ENCODE measurements around the gene COL2A1. TPM values are rescaled to one million over a fixed set of nuclear protein-coding genes. Genes with fewer than 3 reads are reported as not detected.
A peak's percentile ranks its signal among the peaks of the same experiment; 100 is the strongest.

The COL2A1 gene
- total RNA-seq, 1 experiment from 2014 or later: 1.4 TPM

DNA sequence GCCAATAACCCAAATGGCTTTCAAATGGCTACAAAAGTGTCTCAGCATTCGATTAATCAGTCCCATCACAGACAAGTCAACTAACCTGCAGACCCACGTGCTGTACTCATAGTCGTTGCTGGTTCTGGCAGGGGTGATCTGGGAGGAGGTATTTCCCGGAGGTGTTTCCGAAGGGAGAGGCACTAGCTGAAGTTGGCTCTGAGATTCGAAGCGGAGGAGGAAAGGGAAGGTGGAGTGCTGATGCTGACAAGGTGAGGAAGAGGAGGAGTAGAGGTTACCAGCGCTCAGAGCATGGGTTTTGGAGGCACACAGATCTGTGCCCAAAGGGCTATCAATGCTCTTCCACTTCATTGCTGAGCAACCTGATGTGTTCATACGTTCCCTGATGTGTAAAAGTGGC is 20.5 kb upstream of the COL2A1 start:
- ChIA-PET POLR2A (no interaction called here), CTCF (interaction anchor here (0.6 kb wide), 2 partner anchors 83 to 294 kb away, joined by 3 to 4 read pairs; no protein-coding TSS in a partner anchor)
- H3K4me1 ChIP-seq (ENCODE audit: control insufficient read depth, insufficient read depth, low read length): peaks cover 36% of the 10 kb centered on the region
- in situ Hi-C loops (cut with HindIII; ENCODE audit: low pct_unique_long_range_greater_than_20kb, low sequenced_read_pairs): no loop called here
- intact Hi-C loops (cut with micrococcal nuclease; ENCODE audit: unreplicated experiment): no loop called here
- ATAC-seq: no peak
- TF ChIP-seq TCF7L2 (IDR thresholded peaks at IDR 0.05; ENCODE audit: low read depth, low read length) (no peak), SIN3A (IDR thresholded peaks at IDR 0.05; ENCODE audit: borderline replicate concordance, insufficient read depth, low read depth, low read length) (no peak), POLR2AphosphoS5 (IDR thresholded peaks at IDR 0.05; ENCODE audit: low read depth, low read length) (no peak)
- peaks cover 2% of the 10 kb centered on the region; the same call in 1 of the 2 replicates for H3K27me3 ChIP-seq (ENCODE audit: control insufficient read depth, insufficient read depth, low read length)
- no peaks in the 10 kb centered on the region for H3K36me3 ChIP-seq (ENCODE audit: control insufficient read depth, insufficient read depth, low read length)
- no TSS peak for BruUV-seq (replicated peaks)
- no peak overlapping the region for H3K4me3 ChIP-seq (ENCODE audit: low read depth in 2 of 2, low read length in 2 of 2)
- H3K9me3 ChIP-seq (ENCODE audit: control insufficient read depth, insufficient read depth, low read depth, low read length): no peaks in the 10 kb centered on the region
- no peak overlapping the region; the same call in 1 of the 2 replicates for H3K27ac ChIP-seq (ENCODE audit: low read length)
- DNase-seq (ENCODE audit: low read depth, low spot score): no peak

DNA sequence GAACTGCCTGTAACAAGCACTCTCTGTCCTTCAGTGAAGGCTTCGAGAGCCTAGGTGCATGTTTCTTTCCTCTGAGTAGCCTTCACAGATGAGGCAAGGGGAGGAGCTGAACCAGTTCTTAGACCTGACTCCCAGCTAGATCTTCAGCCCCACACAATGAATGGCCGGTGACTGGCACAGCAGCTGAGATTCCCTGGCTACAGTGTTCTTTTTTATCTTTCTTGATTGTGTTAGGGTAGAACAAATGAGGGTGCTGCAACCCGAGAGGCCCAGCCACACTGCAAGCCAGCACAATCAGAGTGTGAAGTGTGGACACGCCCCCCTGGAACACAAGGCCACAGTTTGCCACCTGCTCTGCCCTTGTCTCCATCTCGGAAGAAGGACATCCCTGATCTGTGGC is 19.1 kb upstream of the COL2A1 start:
- Histone ChIP-seq H3K4me3 (ENCODE audit: low read depth in 2 of 2, low read length in 2 of 2) (no peak overlapping the region), H3K9me3 (ENCODE audit: control insufficient read depth, insufficient read depth, low read depth, low read length) (no peaks in the 10 kb centered on the region), H3K36me3 (ENCODE audit: control insufficient read depth, insufficient read depth, low read length) (no peaks in the 10 kb centered on the region), H3K4me1 (ENCODE audit: control insufficient read depth, insufficient read depth, low read length) (peaks cover 30% of the 10 kb centered on the region), H3K27me3 (ENCODE audit: control insufficient read depth, insufficient read depth, low read length) (peaks cover 6% of the 10 kb centered on the region; the same call in 1 of the 2 replicates), H3K27ac (ENCODE audit: low read length) (peak overlapping the region; percentile 29; the same call in 1 of the 2 replicates)
- CTCF ChIA-PET: no interaction called here
- in situ Hi-C loops (cut with HindIII; ENCODE audit: low pct_unique_long_range_greater_than_20kb, low sequenced_read_pairs) (no loop called here), intact Hi-C loops (cut with micrococcal nuclease; ENCODE audit: unreplicated experiment) (no loop called here)
- no TSS peak for BruUV-seq (replicated peaks)
- ATAC-seq (no peak), DNase-seq (ENCODE audit: low read depth, low spot score) (no peak)
- TF ChIP-seq SIN3A (IDR thresholded peaks at IDR 0.05; ENCODE audit: borderline replicate concordance, insufficient read depth, low read depth, low read length) (no peak), TCF7L2 (IDR thresholded peaks at IDR 0.05; ENCODE audit: low read depth, low read length) (no peak), POLR2AphosphoS5 (IDR thresholded peaks at IDR 0.05; ENCODE audit: low read depth, low read length) (no peak), REST (IDR thresholded peaks at IDR 0.05; ENCODE audit: insufficient read depth in 1 of 2, low read depth in 2 of 2, low read length in 1 of 2) (no peak)
- TF ChIP-seq, protein P1, sequence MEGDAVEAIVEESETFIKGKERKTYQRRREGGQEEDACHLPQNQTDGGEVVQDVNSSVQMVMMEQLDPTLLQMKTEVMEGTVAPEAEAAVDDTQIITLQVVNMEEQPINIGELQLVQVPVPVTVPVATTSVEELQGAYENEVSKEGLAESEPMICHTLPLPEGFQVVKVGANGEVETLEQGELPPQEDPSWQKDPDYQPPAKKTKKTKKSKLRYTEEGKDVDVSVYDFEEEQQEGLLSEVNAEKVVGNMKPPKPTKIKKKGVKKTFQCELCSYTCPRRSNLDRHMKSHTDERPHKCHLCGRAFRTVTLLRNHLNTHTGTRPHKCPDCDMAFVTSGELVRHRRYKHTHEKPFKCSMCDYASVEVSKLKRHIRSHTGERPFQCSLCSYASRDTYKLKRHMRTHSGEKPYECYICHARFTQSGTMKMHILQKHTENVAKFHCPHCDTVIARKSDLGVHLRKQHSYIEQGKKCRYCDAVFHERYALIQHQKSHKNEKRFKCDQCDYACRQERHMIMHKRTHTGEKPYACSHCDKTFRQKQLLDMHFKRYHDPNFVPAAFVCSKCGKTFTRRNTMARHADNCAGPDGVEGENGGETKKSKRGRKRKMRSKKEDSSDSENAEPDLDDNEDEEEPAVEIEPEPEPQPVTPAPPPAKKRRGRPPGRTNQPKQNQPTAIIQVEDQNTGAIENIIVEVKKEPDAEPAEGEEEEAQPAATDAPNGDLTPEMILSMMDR (IDR thresholded peaks at IDR 0.05): no peak
- POLR2A ChIA-PET: no interaction called here

DNA sequence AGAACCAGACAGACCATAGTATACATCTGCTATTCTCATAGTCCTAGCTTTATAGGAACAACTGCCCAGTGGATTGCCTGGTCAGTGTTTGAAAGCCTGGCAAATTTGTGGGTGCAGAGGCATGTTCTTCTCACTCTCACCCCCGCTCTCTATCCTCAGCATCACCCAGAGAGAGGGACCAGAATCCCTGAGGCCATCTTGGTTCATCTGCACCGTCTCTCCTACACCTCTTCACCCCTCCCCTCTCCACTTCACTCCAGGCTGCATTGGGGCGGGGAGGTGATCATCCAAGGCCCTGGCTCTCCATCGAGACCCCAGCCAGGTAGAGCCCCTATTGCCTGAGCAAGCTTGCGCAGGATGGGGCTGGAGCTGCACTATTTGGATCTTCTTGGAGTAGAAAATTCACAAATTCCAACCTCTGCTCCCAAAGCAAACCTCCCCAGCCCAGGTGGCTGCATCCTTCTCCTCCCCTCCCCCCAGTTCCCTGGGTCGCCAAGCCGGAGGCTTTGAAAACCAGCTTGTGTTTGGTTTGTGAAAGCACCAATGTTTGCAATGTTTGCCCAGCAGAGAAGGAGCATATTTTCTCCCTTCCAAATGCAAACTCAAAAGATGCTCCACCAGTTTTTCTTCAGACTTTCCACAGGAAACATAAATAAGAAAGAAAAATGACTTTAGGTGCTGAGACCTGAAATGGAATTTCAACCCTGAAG is 18.6 kb upstream of the COL2A1 start:
- in situ Hi-C loops (cut with HindIII; ENCODE audit: low pct_unique_long_range_greater_than_20kb, low sequenced_read_pairs): no loop called here
- TF ChIP-seq TCF7L2 (IDR thresholded peaks at IDR 0.05; ENCODE audit: low read depth, low read length) (no peak), POLR2AphosphoS5 (IDR thresholded peaks at IDR 0.05; ENCODE audit: low read depth, low read length) (no peak)
- TF ChIP-seq, protein P1 (IDR thresholded peaks at IDR 0.05): no peak

More for the DNA sequence above, 18.6 kb upstream of the COL2A1 start:
- intact Hi-C loops (cut with micrococcal nuclease; ENCODE audit: unreplicated experiment): no loop called here
- no TSS peak for BruUV-seq (replicated peaks)
- Histone ChIP-seq H3K9me3 (ENCODE audit: control insufficient read depth, insufficient read depth, low read depth, low read length) (no peaks in the 10 kb centered on the region), H3K4me1 (ENCODE audit: control insufficient read depth, insufficient read depth, low read length) (peaks cover 30% of the 10 kb centered on the region), H3K36me3 (ENCODE audit: control insufficient read depth, insufficient read depth, low read length) (no peaks in the 10 kb centered on the region), H3K27me3 (ENCODE audit: control insufficient read depth, insufficient read depth, low read length) (peaks cover 6% of the 10 kb centered on the region; the same call in 1 of the 2 replicates), H3K27ac (ENCODE audit: low read length) (peak overlapping the region; percentile 29; the same call in 1 of the 2 replicates), H3K4me3 (ENCODE audit: low read depth in 2 of 2, low read length in 2 of 2) (no peak overlapping the region)
- no peak for ATAC-seq
- ChIA-PET CTCF (no interaction called here), POLR2A (no interaction called here)
- no peak for DNase-seq (ENCODE audit: low read depth, low spot score)
